ENCODE results near the gene CNTNAP5. TPM values are rescaled to one million over a fixed set of nuclear protein-coding genes. Genes with fewer than 3 reads are reported as not detected.

Gene CNTNAP5
- total RNA-seq, 1 donor from 2014 or later = 22.0 TPM

DNA sequence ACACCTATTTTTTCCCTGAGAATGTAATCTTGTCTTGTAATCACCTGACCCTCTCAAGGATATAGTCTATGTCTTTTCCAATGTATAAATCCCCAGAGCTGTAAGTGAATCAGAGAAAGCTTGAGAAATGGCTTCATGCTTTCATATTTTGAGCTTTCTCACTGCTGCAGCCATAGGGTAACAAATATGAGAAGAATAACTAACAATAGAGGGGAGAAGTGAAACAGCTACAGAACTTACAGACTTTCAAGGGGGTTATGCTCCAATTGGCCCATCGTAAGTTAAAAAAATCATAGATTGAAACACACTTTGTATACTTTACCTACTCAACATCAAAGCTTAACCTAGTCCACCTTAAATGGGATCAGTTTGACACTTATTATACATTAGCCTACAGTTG is 111.0 kb downstream of the CNTNAP5 start:
- no peak overlapping the region for H3K27ac Mint-ChIP-seq (ENCODE audit: unreplicated experiment)
- no peaks in the 10 kb centered on the region for H3K4me1 Mint-ChIP-seq (ENCODE audit: low read depth, unreplicated experiment)
- no peak overlapping the region for H3K4me3 Mint-ChIP-seq (ENCODE audit: unreplicated experiment)
- H3K36me3 Mint-ChIP-seq (ENCODE audit: unreplicated experiment) = no peaks in the 10 kb centered on the region
- TF ChIP-seq, protein P1, sequence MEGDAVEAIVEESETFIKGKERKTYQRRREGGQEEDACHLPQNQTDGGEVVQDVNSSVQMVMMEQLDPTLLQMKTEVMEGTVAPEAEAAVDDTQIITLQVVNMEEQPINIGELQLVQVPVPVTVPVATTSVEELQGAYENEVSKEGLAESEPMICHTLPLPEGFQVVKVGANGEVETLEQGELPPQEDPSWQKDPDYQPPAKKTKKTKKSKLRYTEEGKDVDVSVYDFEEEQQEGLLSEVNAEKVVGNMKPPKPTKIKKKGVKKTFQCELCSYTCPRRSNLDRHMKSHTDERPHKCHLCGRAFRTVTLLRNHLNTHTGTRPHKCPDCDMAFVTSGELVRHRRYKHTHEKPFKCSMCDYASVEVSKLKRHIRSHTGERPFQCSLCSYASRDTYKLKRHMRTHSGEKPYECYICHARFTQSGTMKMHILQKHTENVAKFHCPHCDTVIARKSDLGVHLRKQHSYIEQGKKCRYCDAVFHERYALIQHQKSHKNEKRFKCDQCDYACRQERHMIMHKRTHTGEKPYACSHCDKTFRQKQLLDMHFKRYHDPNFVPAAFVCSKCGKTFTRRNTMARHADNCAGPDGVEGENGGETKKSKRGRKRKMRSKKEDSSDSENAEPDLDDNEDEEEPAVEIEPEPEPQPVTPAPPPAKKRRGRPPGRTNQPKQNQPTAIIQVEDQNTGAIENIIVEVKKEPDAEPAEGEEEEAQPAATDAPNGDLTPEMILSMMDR (IDR thresholded peaks at IDR 0.05; ENCODE audit: partially characterized antibody, unreplicated experiment) = no peak
- DNase-seq = no peak
- H3K27me3 Mint-ChIP-seq (ENCODE audit: unreplicated experiment) = no peaks in the 10 kb centered on the region
- H3K9me3 Mint-ChIP-seq (ENCODE audit: unreplicated experiment) = no peaks in the 10 kb centered on the region

DNA sequence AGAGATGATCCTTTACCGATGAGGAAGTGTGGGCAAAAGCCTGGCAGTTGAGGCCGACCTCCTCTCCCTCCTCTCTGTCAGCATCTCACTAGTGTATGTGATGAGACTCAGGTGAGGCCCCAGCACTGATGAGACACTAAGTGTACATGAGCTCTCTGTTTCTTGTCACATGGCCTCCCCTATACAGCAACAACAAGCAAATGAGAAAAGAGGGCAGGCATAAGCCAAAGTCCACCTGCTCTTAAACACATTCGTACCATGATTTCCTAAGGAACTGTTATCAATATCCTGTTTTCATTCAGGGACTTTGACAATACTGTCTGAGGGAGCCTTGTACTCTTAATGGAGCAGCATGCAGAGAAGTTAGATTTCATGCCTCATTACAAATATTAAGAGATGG is 113.0 kb downstream of the CNTNAP5 start:
- no peaks in the 10 kb centered on the region for H3K4me1 Mint-ChIP-seq (ENCODE audit: low read depth, unreplicated experiment)
- no peaks in the 10 kb centered on the region for H3K36me3 Mint-ChIP-seq (ENCODE audit: unreplicated experiment)
- H3K4me3 Mint-ChIP-seq (ENCODE audit: unreplicated experiment) = no peak overlapping the region
- H3K27me3 Mint-ChIP-seq (ENCODE audit: unreplicated experiment) = no peaks in the 10 kb centered on the region
- H3K27ac Mint-ChIP-seq (ENCODE audit: unreplicated experiment) = no peak overlapping the region
- TF ChIP-seq, protein P1 (IDR thresholded peaks at IDR 0.05; ENCODE audit: partially characterized antibody, unreplicated experiment) = no peak
- H3K9me3 Mint-ChIP-seq (ENCODE audit: unreplicated experiment) = no peaks in the 10 kb centered on the region
- no peak for DNase-seq

DNA sequence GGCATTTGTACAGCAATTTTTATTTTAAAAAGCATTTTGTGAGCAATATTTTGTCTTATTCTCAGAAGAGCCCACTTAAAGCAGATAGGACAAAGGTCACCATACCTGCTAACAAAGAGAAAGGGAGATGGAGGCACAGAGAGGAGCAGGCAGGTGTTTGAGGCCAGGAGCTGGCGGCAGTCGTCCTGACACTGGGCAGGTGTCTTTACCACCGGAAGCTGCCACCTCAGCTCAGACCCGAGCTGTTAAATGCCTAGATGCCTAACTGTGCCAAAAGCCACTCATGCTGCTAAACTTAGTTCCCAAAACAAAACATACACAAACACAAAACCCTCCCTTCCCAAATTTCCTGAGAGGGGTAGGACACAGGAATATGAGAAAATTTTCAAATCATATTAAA is 120.9 kb downstream of the CNTNAP5 start:
- H3K4me3 Mint-ChIP-seq (ENCODE audit: unreplicated experiment) = no peak overlapping the region
- peaks cover 2% of the 10 kb centered on the region for H3K9me3 Mint-ChIP-seq (ENCODE audit: unreplicated experiment)
- no peaks in the 10 kb centered on the region for H3K4me1 Mint-ChIP-seq (ENCODE audit: low read depth, unreplicated experiment)
- TF ChIP-seq, protein P1 (IDR thresholded peaks at IDR 0.05; ENCODE audit: partially characterized antibody, unreplicated experiment) = no peak
- no peak overlapping the region for H3K27ac Mint-ChIP-seq (ENCODE audit: unreplicated experiment)
- no peaks in the 10 kb centered on the region for H3K36me3 Mint-ChIP-seq (ENCODE audit: unreplicated experiment)
- no peak for DNase-seq
- no peaks in the 10 kb centered on the region for H3K27me3 Mint-ChIP-seq (ENCODE audit: unreplicated experiment)

DNA sequence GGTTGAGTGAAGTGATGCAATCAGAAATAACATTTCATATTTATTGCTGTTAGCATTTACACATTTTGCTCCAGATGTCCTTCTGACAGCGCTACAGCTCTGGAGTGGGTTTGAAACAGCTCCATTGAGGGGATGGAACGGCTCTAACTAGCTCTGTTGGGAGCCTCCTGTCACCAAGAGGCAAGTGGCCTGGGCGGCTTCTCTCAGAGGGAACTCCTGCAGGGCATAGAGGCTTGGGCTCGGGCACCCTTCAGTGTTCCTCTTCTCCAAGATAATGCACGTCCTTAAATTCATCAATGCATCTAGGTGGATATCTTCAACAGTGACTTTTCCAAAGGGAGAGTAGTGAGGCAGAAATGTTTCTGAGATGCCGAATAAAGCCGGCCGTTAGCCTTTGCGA is 122.5 kb downstream of the CNTNAP5 start:
- peaks cover 2% of the 10 kb centered on the region for H3K9me3 Mint-ChIP-seq (ENCODE audit: unreplicated experiment)

DNA sequence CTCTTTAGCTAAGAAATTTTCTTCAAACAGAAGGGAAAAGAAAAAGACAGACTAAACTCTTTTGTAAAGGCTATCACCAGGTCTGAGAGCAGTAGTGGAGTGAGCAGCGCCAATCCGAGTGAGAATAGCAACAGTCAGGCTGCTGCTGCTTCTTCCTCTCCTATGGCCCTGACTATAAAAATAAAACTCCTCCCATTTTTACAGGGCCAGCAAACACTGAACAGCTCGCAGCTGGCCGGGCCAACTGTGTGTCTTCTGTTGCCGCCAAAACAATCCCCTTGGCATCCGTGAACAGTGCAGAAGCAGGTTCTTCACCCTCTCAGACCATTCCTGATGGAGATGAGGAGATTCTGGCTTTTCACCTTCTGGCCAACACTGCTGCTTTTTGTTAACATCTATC is 124.5 kb downstream of the CNTNAP5 start:
- no peaks in the 10 kb centered on the region for H3K4me1 Mint-ChIP-seq (ENCODE audit: low read depth, unreplicated experiment)
- no peaks in the 10 kb centered on the region for H3K36me3 Mint-ChIP-seq (ENCODE audit: unreplicated experiment)
- peaks cover 2% of the 10 kb centered on the region for H3K9me3 Mint-ChIP-seq (ENCODE audit: unreplicated experiment)
- H3K27me3 Mint-ChIP-seq (ENCODE audit: unreplicated experiment) = peaks cover 1% of the 10 kb centered on the region
- TF ChIP-seq, protein P1 (IDR thresholded peaks at IDR 0.05; ENCODE audit: partially characterized antibody, unreplicated experiment) = no peak
- no peak overlapping the region for H3K4me3 Mint-ChIP-seq (ENCODE audit: unreplicated experiment)
- no peak for DNase-seq
- H3K27ac Mint-ChIP-seq (ENCODE audit: unreplicated experiment) = no peak overlapping the region

More for the DNA sequence above, 122.5 kb downstream of the CNTNAP5 start:
- Mint-ChIP-seq H3K27ac (ENCODE audit: unreplicated experiment) (no peak overlapping the region), H3K36me3 (ENCODE audit: unreplicated experiment) (no peaks in the 10 kb centered on the region), H3K27me3 (ENCODE audit: unreplicated experiment) (peaks cover 1% of the 10 kb centered on the region), H3K4me1 (ENCODE audit: low read depth, unreplicated experiment) (no peaks in the 10 kb centered on the region), H3K4me3 (ENCODE audit: unreplicated experiment) (no peak overlapping the region)
- no peak for DNase-seq
- TF ChIP-seq, protein P1 (IDR thresholded peaks at IDR 0.05; ENCODE audit: partially characterized antibody, unreplicated experiment) = no peak
